ENCODE results near the gene SLC10A3.

The SLC10A3 gene

DNA sequence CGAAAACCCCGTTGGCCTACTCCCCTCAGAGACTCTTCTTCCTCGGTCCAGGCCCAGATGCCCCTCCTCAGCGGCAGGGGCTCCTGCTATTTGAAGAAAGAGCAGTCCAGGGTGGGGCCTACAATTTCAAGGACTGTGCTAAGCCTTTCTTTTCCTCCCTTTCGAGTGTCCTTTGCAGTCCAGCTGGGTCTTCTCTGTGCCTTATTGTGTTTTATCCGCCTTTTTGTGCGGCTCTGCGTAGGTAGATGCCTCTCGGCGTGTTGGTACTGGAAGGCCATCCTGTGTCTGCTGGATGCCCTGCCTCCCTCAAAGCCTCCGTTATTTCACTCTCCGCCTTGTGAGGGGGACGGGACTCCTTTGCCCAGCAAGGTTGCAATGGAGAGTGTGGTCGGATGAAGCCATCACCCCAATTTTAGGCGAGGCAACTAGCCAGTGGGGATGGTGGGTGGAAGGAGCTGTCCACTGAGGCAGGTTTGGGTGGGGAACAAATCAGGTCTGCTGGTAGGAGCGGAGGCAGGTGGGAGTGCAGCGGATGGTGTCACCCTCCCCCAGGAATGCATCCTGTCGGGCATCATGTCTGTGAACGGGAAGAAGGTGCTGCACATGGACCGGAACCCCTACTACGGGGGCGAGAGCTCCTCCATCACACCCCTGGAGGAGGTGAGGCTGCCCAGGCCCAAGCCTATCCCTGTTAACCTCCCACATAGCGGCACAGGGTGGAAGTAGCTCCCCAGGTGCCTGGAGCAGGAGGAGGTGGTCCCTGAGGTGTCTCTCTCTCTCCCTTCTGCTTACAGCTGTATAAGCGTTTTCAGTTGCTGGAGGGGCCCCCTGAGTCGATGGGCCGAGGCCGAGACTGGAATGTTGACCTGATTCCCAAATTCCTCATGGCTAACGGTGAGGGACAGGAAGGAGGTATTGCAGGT is 52.2 kb downstream of the SLC10A3 start:
- DNase-seq (ENCODE audit: low spot score) = no peak

Data from putamen (tissue), 1 donor.